GM12873 (cell line): ENCODE results near the gene ZNF750.

ENCODE experiments used
- CTCF ChIP-seq: IDR thresholded peaks from 2 replicates; pipeline ENCODE4 v1.5.1; 2012; ENCODE audit warnings: low read depth, mild to moderate bottlenecking, moderate library complexity, low read length, control low read depth; ENCODE audit not compliant: insufficient read depth; ENCODE audit errors: missing control alignments

Gene ZNF750

DNA sequence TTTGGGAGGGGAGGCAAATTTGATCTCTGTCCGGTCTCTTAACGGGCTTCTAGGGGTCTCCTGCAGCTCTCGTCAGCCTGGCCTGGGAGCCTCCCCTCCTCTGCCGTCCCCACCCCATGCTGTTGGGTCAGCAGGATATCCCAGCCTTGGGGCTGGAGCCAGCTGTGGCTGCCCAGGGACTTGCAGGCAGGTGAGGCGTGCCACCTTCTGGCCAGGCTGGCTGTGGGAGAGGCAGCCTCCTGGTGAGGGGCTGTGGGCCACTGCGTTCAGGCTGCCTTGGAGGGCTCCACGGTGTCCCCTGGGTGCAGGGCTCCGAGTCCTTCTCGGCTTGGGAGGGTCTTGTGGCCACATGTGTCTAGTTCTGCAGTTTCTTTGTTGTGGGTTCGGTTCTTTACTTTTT, 53.4 kb downstream of the ZNF750 start:
- no peak for TF ChIP-seq CTCF

DNA sequence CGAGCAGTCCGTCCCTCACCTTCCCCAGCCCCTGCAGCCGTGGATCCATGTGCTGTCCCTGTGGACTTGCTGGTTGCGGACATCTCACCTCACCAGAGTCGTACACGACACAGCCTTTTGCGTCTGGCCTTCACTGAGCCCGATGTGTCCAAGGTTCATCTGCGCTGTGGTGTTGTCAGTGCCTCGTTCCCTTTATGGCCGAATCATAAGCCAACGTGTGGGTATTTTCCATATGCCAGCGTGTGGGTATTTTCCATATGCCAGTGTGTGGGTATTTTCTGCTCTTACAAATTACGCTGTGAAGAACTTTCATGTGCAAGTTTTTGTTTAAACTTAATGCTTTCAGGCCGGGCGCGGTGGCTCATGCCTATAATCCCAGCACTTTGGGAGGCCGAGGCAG, 56.3 kb downstream of the ZNF750 start:
- no peak for TF ChIP-seq CTCF

DNA sequence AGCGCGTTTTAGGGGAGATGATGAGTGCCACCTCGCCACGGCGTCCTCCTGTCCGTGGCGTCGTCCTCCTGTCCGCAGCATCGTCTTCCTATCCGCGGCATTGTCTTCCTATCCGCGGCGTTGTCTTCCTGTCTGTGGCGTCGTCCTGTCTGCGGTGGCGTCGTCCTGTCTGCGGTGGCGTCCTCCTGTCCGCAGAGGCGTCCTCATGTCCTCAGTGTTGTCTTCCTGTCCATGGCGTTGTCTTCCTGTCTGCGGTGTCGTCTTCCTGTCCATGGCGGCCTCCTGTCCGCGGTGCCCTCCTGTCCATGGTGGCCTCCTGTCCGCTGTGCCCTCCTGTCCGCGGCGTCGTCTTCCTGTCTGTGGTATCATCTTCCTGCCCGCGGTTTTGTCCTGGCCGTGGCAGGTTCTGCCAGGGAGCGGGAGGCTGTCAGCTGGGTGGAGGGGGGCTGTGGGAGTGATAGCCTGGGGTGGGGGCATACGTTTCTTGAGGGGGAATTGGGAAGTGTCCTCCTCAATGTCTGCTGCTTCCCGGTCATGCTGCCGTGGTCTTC, 57.1 kb downstream of the ZNF750 start:
- TF ChIP-seq CTCF = no peak

- TF ChIP-seq CTCF = peak; percentile 99
Observed at GRCh38 chr17:82781894-82782274, 57.9 kb downstream of the ZNF750 start.

DNA sequence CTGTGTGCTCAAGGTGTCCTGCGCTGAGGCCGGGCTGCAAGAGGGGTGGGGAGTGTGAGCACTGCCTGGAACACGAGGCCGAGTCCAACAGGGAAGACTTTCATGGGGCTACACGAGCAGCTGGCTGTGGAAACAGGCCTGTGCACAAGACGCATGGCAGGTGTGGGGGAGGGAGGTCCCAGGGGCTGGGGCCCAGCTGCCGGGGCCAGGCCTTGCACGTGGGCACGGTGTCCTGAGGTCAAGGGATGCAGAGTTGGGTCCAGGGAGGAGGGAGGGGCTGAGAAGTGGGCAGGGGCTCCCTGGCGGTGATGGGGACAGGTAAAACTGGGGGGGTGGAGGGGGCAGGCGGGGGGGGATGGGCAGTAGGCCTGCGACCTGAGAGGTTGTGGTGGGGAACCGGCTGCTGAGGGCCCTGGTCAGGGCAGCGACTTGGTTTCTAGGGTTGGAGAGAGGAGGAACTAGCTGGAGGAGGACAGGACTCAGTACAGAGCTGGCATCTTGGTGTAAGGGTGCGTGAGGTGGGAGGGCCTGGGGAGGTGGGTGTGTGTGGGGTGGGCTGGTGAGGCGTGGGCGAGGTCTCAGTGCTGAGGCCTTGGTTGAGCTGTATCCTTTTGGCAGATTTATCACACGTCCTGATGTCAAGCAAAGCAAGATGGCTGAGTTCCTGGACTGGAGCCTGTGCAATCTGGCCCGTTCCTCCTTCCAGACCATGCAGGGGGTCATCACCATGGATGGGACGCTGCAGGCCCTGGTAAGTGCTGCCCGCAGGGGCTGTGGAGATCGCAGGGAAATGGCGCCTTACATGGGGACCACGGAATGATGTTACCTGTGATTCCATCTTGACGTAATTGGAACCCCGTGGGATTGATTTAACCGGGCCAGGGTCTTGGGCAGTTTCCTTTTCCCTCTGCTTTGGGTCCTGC, 58.6 kb downstream of the ZNF750 start:
- TF ChIP-seq CTCF = no peak

DNA sequence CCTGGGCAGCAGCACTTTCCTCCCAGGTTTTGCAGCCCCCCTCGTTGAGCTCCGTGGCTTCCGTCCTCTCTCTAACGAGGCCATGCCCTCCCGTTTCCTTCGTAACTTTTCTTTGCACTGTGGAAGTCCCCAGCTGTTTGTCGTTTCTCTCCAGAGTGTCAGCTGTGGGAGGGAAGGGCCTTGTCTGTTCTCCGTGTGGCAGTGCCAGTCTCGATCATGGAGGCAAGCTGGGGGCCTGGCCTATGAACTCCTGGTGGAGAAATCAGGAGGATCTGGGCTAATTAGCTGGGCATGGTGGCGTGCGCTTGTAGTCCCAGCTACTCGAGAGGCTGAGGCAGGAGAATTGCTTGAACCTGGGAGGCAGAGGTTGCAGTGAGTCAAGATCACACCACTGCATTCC, 59.6 kb downstream of the ZNF750 start:
- no peak for TF ChIP-seq CTCF

DNA sequence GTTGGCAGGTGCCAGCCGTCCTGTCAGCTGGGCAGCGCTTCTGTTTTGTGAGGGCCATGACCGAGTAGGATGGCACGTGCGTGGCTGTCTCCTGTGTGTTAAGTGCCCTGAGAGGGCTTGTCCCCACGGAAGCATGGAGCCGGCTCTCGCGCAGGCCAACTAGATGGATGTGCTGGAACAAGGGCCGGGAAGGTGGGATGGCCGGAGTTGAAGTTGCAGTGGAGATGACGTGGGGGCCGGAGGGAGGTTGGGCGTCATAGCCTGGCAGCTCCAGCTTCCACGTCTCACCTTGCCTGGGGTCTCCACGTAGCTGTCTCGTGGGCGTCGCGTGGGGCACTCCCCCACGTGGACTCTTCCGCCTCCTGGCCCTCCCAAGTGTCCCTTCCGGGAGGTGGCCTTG, 60.3 kb downstream of the ZNF750 start:
- TF ChIP-seq CTCF = no peak
